SIG-M5 treated with dmso at 0.1 percent for 504 hours (cell line): ENCODE data around the gene IKBKE.
A peak's percentile ranks its signal among the peaks of the same experiment; 100 is the strongest.

Source experiments
- DNase-seq: peaks from one replicate; lab custom pipeline; 2025; ENCODE audit not compliant: unreplicated experiment; lab: John Stamatoyannopoulos, UW

Gene IKBKE

DNA sequence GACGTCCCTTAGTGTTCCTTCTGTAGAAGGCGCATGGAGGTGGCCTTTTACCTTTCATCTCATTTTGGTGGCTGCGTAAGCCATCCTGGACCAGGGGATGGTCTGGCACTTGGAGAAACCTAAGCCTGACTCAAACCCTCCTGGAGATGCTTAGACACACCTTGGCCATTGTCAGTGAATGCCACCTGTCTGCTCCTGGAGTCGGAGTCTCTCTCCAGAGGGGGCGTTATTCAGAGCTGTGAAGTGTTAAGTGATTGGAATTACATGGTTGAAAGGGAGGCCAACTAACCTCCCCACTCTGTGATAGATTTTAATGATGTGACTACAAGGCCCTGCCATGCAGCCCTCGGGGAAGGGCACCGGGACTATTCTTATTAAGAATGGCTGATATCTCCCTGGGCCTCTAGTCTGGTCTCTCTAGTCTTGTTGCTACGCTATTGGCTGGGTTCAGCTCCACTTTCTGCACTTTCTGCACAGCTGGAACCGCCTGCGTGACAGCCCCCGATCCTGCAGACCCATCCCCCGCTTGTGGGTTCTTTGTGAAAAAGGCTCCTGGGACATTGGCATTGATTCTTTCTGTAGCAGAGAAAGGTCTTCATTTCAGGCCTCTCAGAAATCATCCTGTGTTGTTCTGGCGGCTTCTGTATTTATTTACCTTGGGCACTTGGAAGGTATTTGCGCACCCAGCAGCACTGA is 41.2 kb downstream of the IKBKE start:
- DNase-seq: no peak

DNA sequence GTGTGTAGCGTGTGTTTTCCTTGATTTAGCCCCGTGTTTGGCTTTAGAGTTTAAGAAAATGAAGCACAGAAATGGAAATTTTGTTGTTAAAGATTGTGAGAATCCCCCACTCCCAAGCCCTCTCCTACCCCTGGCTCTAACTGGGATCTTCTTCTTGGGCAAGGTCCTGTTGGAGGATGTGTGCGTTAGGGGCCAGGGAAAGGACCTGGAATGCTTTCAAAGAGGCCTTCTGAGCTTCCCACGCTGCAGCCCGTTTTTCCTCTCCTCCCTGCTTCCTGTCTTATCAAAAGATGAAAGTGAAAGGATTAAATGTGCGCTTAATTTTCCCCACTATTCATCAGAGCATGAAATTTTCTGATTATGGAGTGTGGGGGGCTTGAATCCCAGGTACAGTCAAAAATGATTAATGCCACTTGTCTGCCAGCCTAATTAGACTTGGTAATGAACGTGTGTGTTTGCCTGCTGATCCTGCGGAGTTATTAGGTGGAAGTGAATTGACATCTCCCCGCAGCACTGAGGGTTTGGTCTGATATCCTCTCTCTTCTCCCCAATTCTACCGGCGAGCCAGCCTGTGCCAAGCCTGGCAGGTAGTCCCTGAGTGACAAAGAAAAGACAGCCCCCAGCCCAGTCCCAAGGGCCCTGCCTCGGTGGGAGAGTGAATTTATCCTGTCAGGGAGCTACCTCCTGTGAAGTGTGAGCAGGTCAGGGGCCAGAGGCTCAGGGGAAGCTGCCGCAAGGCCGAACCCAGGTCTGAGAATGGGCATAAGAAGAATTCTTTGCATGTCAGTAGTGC is 42.0 kb downstream of the IKBKE start:
- DNase-seq: no peak

DNA sequence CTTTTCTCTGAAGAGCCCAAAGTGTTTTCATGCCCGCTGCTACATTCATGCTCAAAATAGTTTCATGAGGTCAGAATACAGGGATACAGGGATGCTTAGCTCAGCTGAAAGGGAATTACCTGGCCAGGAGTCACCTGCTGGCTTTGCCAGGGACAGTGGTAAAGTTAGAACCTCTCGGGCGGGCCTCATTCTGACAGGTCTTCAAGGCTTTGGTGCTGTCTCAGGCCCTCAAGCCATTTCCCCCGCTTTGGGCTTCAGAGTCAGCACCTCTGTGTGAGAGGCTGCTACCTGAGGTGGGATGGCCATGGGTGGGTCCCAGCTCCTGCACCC is 42.5 kb downstream of the IKBKE start:
- DNase-seq: no peak

DNA sequence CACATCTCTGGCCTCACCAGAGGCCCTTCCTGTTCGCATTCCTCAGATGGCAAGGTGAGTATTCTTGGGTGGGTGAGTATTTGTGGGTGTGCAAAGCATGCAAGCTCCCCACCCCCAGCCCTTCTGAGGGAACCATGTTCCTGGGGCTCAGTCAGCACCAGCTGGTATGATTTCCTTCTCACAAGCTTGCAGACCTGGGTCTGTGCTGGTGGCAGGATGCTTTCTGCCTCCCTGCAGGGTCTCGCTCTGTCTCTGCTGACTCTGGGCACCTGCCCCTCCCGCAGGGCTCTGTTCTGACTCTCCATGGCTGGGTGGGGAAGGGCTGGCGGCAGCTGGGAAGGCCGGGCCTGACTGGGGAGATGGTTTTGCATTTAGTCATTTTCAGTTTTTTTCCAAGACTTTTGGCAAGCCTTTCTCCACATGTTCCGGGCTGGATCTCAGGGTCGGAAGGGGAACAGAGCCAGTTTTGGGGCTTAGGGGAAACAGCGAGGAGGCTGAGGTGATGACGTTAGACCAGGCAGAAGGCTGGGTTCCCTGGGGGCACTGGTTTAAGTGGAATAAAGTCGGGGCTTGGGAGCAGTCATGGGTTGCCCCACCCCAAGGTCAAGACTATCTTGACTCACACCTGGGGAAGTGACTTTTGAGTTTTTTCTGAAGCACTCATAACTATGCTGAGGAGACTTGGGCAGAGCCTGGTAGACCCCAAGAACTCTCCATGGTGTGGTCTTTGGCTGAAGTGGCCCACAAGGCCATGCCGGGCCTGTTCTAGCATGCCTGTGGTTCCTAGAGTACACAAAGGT is 43.2 kb downstream of the IKBKE start:
- no peak for DNase-seq

DNA sequence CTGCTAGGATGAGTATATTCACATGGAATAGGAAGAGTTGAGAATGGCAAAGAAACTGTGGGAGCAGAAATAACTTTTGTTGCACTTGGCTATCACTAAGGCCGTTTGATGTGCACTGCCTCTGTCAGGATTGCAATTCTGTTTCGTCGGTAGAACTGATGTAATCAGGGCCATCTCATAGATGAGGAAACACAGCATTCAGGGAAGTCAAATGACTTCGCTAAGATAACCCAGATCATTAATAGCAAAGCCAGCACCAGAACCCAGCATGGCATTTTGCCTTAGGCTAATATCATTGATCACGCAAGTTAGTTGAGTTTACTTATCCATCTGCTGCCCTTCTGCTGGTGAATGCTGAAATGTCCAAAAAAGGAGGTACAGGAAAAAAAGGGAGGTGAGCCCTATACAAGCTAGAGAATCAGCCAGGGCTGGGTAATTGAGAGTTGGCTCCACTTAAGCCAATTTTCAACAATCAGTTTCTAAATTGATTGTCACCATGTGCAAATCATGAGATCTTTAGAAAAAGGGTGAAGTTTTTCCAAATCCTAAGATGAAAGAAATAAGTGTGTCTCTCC is 44.6 kb downstream of the IKBKE start:
- peak; percentile 74 for DNase-seq

DNA sequence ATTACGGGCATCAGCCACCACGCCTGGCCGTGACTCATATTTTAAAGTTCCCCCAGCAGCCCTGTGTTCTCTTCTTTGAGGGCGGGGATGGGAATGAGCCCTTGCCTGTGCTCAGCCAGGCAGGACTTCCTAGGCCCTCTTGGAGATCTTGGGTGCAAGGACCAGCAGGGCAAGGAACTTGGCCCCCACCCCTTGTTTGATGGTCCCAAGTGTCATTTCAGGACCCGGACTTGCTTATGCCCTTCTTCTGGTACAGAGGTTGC is 46.4 kb downstream of the IKBKE start:
- DNase-seq: no peak

DNA sequence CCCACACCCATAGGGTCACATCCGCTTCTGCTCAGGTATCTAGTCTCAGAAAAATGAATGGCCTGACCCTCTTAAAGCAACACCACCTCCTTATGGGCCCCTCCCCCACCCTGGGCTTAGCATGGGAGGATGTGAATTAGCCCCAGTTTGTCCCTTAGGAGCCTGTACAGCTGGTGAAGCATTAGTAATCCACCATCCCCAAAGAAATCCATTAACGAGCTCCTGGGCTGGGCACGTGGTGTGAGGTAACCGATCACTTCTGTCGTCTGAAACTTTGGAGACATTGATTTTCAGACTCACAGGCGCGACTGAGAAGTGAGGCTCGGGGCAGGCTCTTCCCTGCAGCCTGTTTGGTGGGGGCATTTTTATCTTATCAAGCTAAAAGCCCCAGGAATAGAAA is 47.5 kb downstream of the IKBKE start:
- DNase-seq: no peak

DNA sequence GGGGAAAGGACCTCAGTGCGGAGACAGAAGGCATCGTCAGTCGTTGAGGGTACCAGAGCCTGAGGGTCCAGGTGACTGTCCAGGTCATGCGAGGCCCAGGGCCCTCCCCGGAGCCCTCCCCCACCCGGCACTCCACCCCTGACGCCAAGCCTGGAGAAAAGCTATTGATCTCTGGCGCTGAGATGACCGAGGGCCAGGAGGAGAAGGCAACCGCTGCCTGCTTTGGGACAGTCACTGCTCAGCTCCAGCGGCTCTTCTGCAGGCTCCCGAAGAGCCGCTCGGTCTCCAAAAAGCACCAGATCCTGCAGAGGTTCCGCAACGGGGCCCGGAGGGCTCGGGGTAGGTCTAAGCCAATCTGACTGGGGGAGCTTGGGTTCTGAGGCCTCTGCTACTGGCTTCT is 47.9 kb downstream of the IKBKE start:
- DNase-seq: no peak

DNA sequence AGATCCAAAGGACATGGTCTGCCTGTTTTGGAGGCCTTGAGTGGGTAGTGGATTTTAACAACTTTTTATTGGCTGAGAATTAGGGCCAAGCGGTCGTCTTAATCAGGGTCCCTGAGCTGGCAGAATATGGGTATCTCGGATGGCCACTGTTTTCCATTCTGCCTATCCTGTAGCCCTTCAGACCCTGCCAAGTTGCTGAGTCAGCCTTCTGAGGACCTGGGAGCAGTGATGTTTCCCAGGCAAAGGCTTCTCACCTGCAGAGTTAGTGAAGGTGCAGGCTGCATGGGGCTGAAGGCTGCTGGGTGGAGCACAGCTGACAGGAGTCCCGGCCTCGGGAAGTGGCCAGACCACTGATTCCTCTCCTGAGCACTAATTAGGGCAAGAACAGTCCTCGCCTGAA is 48.5 kb downstream of the IKBKE start:
- DNase-seq: no peak

DNA sequence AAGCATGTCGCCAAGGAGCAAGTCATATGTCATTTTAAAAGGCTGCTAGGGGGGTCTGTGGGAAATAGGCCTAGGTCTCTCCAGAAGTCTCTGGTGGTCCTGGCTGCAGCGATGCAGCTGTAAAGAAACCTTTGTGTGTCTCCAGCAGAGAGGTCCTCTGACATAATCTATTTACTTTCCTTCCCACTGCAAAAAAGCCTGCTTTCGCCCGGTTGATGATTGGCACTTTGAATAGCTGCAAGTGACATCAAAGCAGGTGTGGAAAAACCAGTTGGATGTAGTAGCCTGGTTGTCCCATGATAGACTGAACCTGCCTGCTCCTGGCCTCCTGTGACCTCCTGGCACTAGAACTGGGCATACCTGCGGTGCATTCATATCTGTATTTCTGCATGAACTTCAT is 50.9 kb downstream of the IKBKE start:
- peak; percentile 71 for DNase-seq

DNA sequence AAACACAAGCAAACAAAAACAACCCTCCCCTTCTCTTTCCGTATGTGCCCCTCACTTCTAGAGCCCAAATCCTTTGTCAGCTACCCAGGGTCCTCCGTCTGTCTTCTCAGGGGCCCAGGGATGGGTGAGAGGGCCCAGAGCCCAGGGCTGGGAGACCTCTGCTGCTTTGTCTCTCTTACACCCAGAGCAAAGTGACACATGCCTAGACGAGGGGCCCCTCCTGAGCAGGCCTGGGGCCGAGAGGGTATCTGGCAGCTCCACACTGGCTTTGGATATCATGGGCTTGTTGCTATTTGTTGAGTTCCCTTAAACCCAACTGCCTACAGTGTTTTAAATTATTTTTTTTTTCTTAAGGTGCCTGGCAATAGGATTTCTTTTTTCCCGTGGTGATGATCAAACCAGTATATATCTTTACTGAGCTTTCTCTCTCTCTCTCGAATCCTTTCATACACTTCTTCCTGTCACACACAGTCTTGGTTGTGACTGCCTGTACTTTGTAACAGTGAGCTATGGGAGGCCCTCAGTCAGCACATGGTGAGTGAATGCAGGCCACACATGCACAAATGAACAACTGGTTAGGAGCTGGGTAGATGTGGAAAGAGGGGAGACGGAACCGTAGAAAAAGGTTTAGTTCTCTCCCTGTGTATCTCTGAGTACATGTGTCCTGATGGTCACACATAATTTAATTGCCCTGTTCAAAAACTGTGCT is 51.6 kb downstream of the IKBKE start:
- DNase-seq: no peak

DNA sequence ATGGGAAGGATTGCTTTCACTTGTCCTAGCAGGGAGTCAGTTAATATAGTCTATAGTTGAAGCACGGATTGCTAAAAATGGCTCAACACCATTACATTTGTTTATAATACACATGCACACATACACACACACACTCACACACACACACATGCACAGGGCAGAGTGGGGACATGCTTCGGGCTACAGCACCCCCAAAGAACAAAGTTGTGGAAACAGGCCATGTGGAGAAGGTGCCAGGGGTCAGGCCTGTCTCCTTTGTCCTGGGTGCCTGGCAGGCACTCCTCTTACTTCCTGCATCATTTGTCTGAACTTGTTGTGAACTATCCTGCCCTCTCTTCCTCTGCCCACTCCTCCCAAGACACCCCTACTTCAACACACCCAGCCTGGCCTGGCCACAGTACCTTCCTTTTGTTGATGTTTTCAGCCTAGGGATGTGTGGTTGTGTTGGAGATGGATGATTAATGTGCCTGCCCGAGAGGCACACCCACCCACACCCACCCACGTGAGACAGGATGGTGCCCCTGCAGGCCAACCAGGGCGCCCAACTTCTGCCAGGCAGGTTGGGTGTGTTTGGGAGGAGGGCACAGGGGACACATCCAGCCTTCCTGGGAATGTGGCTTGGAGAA is 54.6 kb downstream of the IKBKE start:
- no peak for DNase-seq

DNA sequence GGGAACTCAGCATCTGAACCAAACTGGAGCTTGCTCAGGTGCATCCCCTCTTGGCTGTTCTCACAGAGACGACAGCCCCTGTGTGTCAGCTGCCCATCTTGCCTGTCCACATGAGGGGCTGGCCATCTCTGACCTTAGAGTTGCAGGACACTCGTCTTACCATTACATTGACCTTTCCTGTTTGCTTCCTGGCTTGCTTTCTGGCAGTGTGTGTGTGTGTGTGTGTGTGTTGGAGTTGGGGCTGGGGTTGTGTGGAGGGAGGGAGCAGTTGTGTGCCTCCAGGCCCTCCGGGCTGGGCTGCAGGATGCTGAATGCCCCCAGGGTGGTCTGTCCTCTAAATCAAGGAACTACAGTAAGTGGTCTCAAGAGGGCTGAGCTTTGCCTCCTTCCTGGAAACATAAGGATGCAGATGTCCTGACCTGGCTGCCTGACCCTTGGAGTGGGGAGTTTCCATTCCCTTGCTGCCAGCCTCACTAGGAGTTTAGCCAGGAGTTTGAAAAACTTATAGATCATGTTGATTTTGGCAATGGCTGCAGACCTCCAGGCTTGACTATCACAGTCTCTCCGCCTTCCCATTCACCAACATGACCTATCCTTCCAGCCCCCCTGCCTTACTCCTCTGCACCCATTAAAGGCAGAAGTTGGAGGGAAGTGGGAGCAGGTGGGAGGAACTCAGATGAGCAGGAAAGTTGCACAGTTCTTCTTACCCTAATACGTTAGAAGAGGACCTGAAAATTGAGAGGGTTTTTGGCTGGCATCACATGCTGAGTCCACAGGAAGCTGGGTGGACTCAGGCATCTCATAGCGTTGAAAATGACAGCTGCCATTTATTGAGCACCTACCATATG is 56.0 kb downstream of the IKBKE start:
- no peak for DNase-seq

DNA sequence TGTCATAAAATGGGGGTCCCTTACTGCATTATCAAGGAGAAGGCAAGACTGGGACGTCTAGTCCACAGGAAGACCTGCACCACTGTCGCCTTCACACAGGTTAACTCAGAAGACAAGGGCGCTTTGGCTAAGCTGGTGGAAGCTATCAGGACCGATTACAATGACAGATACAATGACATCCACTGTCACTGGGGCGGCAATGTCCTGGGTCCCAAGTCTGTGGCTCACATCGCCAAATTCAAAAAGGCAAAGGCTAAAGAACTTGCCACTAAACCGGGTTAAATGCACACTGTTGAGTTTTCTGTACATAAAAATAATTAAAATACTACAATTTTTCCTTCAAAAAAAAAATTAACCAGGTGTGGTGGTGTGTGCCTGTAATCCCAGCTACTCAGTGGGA is 59.1 kb downstream of the IKBKE start:
- no peak for DNase-seq

DNA sequence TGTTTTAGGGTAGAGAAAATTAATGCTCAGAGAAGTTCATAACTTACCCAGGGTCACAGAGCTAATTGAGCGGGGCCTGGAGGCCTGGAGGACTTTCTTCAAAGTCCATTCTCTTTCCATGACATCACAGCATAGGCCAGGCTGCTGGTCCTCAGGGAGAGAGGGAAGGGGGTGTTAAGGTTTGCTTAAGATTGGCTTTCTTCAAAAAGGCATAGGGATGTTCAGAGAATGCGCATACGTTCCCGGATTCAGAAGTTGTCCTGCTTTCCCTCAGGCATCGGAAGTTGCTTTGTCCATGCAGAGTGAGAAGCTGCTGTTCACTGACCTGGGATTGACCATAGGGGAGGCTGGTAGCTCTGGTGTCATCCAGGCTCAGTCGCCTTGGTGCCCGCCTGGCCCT is 62.1 kb downstream of the IKBKE start:
- DNase-seq: no peak

DNA sequence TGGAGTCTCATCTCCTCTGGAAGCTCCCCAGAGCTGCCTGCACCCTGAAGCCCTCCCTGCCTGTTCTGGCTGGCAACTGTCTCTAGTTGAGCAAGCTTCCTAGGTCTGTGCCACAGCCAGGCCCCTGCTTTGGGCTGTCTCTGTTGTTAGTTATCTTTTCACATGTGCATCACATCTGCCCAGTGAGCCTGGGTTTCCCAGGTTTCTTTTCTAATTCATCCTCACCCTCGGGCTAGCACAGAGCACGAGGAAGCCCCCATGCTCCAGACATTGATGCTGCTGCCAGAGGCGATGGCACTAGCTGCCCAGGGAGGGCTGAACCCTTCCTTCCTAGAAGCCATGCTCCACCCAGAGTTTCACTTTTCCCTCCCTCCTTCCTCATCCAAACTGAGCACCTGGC is 64.3 kb downstream of the IKBKE start:
- DNase-seq: no peak

DNA sequence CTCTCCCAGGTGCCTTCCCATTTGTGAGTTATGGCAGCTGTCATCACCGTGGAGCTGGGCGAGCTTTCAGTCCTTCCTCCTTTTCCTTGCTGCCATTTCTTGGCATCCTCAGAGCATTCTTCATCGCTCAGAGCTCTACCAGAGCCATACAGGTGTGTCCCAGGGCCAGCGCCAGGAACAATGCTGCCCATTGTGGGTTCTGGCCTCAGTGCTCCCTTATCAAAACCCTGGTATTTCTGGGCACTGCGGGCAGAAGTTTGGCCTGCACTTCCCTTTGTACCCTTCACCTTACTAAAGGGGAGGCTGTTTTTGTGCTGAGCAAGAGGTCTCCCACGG is 65.5 kb downstream of the IKBKE start:
- DNase-seq: no peak

DNA sequence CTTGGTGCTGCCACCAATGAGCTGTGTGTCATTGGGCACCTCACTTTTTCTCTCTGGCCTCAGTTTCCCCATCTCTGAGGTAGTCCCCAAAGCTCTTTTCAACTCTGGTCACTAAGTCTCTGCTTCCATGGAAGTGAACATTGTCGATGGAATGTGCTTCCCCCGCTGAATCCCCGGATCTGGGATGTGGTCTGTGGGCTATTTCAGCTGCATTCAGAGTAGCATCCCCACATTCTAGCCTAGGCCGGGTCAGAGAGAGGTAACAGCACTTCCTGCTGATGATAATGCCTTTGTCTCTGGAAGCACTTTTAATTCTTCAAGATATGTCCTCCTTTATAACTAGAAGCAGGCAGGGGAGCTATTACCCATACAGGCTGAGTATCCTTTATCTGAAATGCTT is 66.9 kb downstream of the IKBKE start:
- no peak for DNase-seq

DNA sequence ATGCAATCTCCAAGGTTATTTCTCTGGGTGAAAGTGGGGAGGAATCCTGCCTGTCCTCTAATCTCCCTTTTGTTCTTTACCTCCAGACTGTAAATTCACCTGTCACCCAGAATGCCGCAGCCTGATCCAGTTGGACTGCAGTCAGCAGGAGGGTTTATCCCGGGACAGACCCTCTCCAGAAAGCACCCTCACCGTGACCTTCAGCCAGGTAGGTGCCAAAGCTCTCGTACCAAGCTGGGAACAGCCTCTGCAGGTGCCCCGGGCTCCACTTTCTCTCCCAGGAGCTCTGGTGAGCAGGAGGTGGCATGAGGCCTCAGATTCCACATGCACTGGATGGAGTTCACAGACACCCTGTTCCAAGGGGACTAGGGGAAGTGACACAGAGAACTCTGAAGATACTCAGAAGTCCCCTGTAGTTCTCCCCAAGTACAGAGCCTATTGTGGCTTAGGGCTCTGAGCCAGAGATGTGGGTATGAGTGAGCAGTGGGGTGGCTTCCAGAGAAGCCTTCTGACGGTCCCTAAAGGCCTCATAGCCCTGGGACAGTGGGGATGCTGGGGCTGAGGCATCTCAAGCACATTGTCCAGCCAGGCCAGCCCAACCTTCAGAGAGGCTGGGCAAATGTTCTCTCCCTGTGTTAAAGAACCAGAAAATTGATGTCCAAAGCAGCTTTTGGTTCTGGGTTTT is 68.0 kb downstream of the IKBKE start:
- no peak for DNase-seq
